CD4-positive, alpha-beta T cell (primary cell): Measurements from ENCODE around the gene ITGAE. TPM values are rescaled to one million over a fixed set of nuclear protein-coding genes. Genes with fewer than 3 reads are reported as not detected.

Experiments
- ATAC-seq: fragments of 200-7000 bp; cut with Tn5 transposase; one replicate; pipeline ENCODE4 v1.10.0; 2022; ENCODE audit warnings: mild to moderate bottlenecking; ENCODE audit not compliant: poor library complexity
- CTCF ChIA-PET: fragments of 350-600 bp; sonication (Branson Sonifier 250); formaldehyde crosslinking; loops from one replicate; lab custom pipeline; 2021; ENCODE audit warnings: antibody characterized with exemption, inconsistent platforms; lab: Charles Lee
- POLR2A ChIA-PET: fragments of 350-600 bp; sonication (Branson Sonifier 250); formaldehyde crosslinking; loops from one replicate; lab custom pipeline; 2021; ENCODE audit warnings: antibody characterized with exemption, inconsistent platforms; lab: Charles Lee
- DNase-seq, 14 experiments: peaks; one replicate each; pipeline ENCODE4 v3.0.0-alpha.2; 2013 to 2020; ENCODE audit warnings: mixed read lengths in 2 of 14
- H3K27ac ChIP-seq, 2 donors: one replicate each; pipeline versions ENCODE4 v1.5.1 to v1.7.0; 2013; ENCODE audit warnings: low read length in 2 of 2, low read depth in 1 of 2, mild to moderate bottlenecking in 1 of 2
- H3K27me3 ChIP-seq, 2 experiments: 1 replicate in 1 of 2; 2 replicates in 1 of 2; pipeline versions ENCODE4 v1.6.1 to v1.7.0; 2013; ENCODE audit warnings: low read length in 2 of 2, control low read depth in 1 of 2, mild to moderate bottlenecking in 1 of 2, moderate library complexity in 1 of 2; ENCODE audit not compliant: insufficient read depth in 2 of 2, control insufficient read depth in 1 of 2
- H3K36me3 ChIP-seq: one replicate; pipeline ENCODE4 v1.6.1; 2013; ENCODE audit warnings: low read length, control low read depth; ENCODE audit not compliant: insufficient read depth
- H3K4me1 ChIP-seq: one replicate; pipeline ENCODE4 v1.6.1; 2013; ENCODE audit warnings: low read length, control low read depth; ENCODE audit not compliant: insufficient read depth
- H3K4me3 ChIP-seq: one replicate; pipeline ENCODE4 v1.5.1; 2013; ENCODE audit warnings: mild to moderate bottlenecking, low read length, moderate library complexity
- H3K9me3 ChIP-seq, 2 experiments: 1 replicate in 1 of 2; 2 replicates in 1 of 2; pipeline versions ENCODE4 v1.6.1 to v1.7.0; 2013; ENCODE audit warnings: low read length in 2 of 2, mild to moderate bottlenecking in 2 of 2, control low read depth in 1 of 2, moderate library complexity in 1 of 2; ENCODE audit not compliant: control insufficient read depth in 1 of 2, insufficient read depth in 1 of 2
- H3K27ac Mint-ChIP-seq: one replicate; pipeline ENCODE4 v1.8.0; 2020; ENCODE audit warnings: mixed read lengths
- H3K27me3 Mint-ChIP-seq: one replicate; pipeline ENCODE4 v1.8.0; 2021; ENCODE audit warnings: mixed read lengths
- H3K36me3 Mint-ChIP-seq: one replicate; pipeline ENCODE4 v1.8.0; 2021; ENCODE audit warnings: low read depth, mixed read lengths
- H3K4me1 Mint-ChIP-seq: one replicate; pipeline ENCODE4 v1.8.0; 2021; ENCODE audit warnings: low read depth, mixed read lengths
- H3K4me3 Mint-ChIP-seq: one replicate; pipeline ENCODE4 v1.8.0; 2020; ENCODE audit warnings: mild to moderate bottlenecking, mixed read lengths
- H3K9me3 Mint-ChIP-seq: one replicate; pipeline ENCODE4 v1.8.0; 2020; ENCODE audit warnings: mixed read lengths
- intact Hi-C, 2 experiments: fragments of 100-400 bp; cut with DNase I in 1 of 2; cut with micrococcal nuclease in 1 of 2; formaldehyde crosslinking; loops; one replicate each; pipeline versions ENCODE4 v1.15.1 to v1.9.0; 2023 to 2025; cut with DNase I, micrococcal nuclease
- total RNA-seq, 174 experiments: library from RNA in 2 of 174; stranded (reverse) in 2 of 174; gene quantifications; one replicate each; pipeline ENCODE4 v1.2.3 and lab custom pipeline; 2021 to 2026
- TF ChIP-seq, protein P1 (sequence below): fragments of 200-600 bp; IDR thresholded peaks from one replicate; pipeline ENCODE4 v1.8.0; 2022; ENCODE audit warnings: antibody characterized with exemption, mild to moderate bottlenecking

The ITGAE gene
- total RNA-seq, 2 experiments from 2014 or later, result 15.8 to 18.3 TPM

- Histone ChIP-seq H3K9me3 (no peaks in the 10 kb centered on the region), H3K27me3 (no peaks in the 10 kb centered on the region), H3K4me1 (peaks cover 21% of the 10 kb centered on the region), H3K4me3 (no peak overlapping the region), H3K27ac (no peak overlapping the region), H3K36me3 (peaks cover 13% of the 10 kb centered on the region)
- Mint-ChIP-seq H3K36me3 (peaks cover 8% of the 10 kb centered on the region), H3K4me3 (no peak overlapping the region), H3K27ac (no peak overlapping the region), H3K27me3 (no peaks in the 10 kb centered on the region), H3K4me1 (peaks cover 13% of the 10 kb centered on the region), H3K9me3 (no peaks in the 10 kb centered on the region)
- ChIA-PET CTCF (no interaction called here), POLR2A (no interaction called here)
- intact Hi-C loops, result no loop called here
- DNase-seq (no peak), ATAC-seq (no peak)
- TF ChIP-seq, protein P1, sequence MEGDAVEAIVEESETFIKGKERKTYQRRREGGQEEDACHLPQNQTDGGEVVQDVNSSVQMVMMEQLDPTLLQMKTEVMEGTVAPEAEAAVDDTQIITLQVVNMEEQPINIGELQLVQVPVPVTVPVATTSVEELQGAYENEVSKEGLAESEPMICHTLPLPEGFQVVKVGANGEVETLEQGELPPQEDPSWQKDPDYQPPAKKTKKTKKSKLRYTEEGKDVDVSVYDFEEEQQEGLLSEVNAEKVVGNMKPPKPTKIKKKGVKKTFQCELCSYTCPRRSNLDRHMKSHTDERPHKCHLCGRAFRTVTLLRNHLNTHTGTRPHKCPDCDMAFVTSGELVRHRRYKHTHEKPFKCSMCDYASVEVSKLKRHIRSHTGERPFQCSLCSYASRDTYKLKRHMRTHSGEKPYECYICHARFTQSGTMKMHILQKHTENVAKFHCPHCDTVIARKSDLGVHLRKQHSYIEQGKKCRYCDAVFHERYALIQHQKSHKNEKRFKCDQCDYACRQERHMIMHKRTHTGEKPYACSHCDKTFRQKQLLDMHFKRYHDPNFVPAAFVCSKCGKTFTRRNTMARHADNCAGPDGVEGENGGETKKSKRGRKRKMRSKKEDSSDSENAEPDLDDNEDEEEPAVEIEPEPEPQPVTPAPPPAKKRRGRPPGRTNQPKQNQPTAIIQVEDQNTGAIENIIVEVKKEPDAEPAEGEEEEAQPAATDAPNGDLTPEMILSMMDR, result no peak
Observed at GRCh38 chr17:3672571-3672970, 128.4 kb downstream of the ITGAE start.

- Mint-ChIP-seq H3K4me1 (peaks cover 13% of the 10 kb centered on the region), H3K27ac (peak overlapping the region; percentile 81), H3K27me3 (no peaks in the 10 kb centered on the region), H3K9me3 (no peaks in the 10 kb centered on the region), H3K36me3 (peaks cover 5% of the 10 kb centered on the region), H3K4me3 (peak overlapping the region; percentile 92)
- POLR2A ChIA-PET, result interaction anchor here (0.7 to 1.4 kb wide), 3 partner anchors 27 to 855 kb away, joined by 3 to 11 read pairs (median 6); partner anchors contain the start of genes CTNS, P2RX5 and SHPK
- Histone ChIP-seq H3K36me3 (peaks cover 6% of the 10 kb centered on the region), H3K4me3 (peak overlapping the region; percentile 100), H3K27ac (no peak overlapping the region), H3K27me3 (no peaks in the 10 kb centered on the region), H3K4me1 (peaks cover 25% of the 10 kb centered on the region), H3K9me3 (no peaks in the 10 kb centered on the region)
- CTCF ChIA-PET, result interaction anchor here (1.3 to 1.6 kb wide), 2 partner anchors 13 to 1770 kb away, joined by 3 read pairs; partner anchors contain the start of gene C1QBP
- no peak for DNase-seq
- no peak for ATAC-seq
- TF ChIP-seq, protein P1, result no peak
- intact Hi-C loops, result loop anchor here in 1 of 2 experiments (2.0 to 5.0 kb wide), 2 partner anchors 53 to 178 kb away; partner anchors contain the start of genes HASPIN and NCBP3
Observed at GRCh38 chr17:3669548-3669947, 131.4 kb downstream of the ITGAE start.

GRCh38 chr17:3669085-3669347 is 132.0 kb downstream of the ITGAE start:
- POLR2A ChIA-PET, result interaction anchor here (0.6 to 1.4 kb wide), 4 partner anchors 27 to 177 kb away, joined by 3 to 11 read pairs (median 5); partner anchors contain the start of genes CTNS, NCBP3, P2RX5 and SHPK
- Histone ChIP-seq H3K27me3 (no peaks in the 10 kb centered on the region), H3K27ac (peak overlapping the region; percentile 67 to 78), H3K4me1 (peaks cover 25% of the 10 kb centered on the region), H3K9me3 (no peaks in the 10 kb centered on the region), H3K4me3 (peak overlapping the region; percentile 100), H3K36me3 (peaks cover 6% of the 10 kb centered on the region)
- Mint-ChIP-seq H3K27ac (peak overlapping the region; percentile 81), H3K27me3 (no peaks in the 10 kb centered on the region), H3K9me3 (no peaks in the 10 kb centered on the region), H3K36me3 (peaks cover 5% of the 10 kb centered on the region), H3K4me3 (peak overlapping the region; percentile 92), H3K4me1 (peaks cover 13% of the 10 kb centered on the region)
- no peak for ATAC-seq
- intact Hi-C loops, result loop anchor here in 1 of 2 experiments (2.0 to 5.0 kb wide), 2 partner anchors 54 to 178 kb away; partner anchors contain the start of genes HASPIN and NCBP3
- CTCF ChIA-PET, result interaction anchor here (1.3 to 1.6 kb wide), 2 partner anchors 14 to 1770 kb away, joined by 3 read pairs; partner anchors contain the start of gene C1QBP
- TF ChIP-seq, protein P1, result no peak
- no peak for DNase-seq
